HCT116 (cell line): Measurements from ENCODE around the gene TAPBPL. TPM values are rescaled to one million over a fixed set of nuclear protein-coding genes. Genes with fewer than 3 reads are reported as not detected.

Source experiments
- ATAC-seq: fragments of 200-7000 bp; cut with Tn5 transposase; 2 replicates; pipeline ENCODE4 v1.9.1; 2020; ENCODE audit warnings: mild to moderate bottlenecking, moderate library complexity
- BruUV-seq: library from RNA; stranded (reverse); fragments of 400-500 nt; replicated peaks from 2 replicates; lab custom pipeline; 2021; lab: Mats Ljungman, UMichigan
- CTCF ChIA-PET: fragments of 300-600 bp; sonication (Branson Sonifier 250); formaldehyde crosslinking; loops from one replicate; lab custom pipeline; 2021; ENCODE audit warnings: antibody characterized with exemption; lab: Charles Lee
- POLR2A ChIA-PET: fragments of 300-600, 350-600 bp; sonication (Branson Sonifier 250); formaldehyde crosslinking; loops from one replicate; lab custom pipeline; 2021; ENCODE audit warnings: antibody characterized with exemption; lab: Charles Lee
- RAD21 ChIA-PET, 2 experiments: fragments of 300-600 bp; sonication (Branson Sonifier 250); formaldehyde crosslinking; loops; one replicate each; lab custom pipeline; 2023; ENCODE audit warnings: low total read pairs in 2 of 2; ENCODE audit not compliant: uncharacterized antibody in 2 of 2, unreplicated experiment in 2 of 2, low non-redundant PET in 1 of 2; lab: Charles Lee
- DNase-seq: peaks from one replicate; pipeline ENCODE4 v3.0.0-alpha.2; 2010; ENCODE audit warnings: low read depth, low spot score
- H2AFZ ChIP-seq: fragments of 200-600 bp; shearing (Covaris generic), sonication (generic); 2 replicates; pipeline ENCODE4 v1.6.1; 2017; ENCODE audit warnings: low read depth, mixed run types, mixed read lengths, antibody characterized with exemption, low read length; ENCODE audit not compliant: poor library complexity, severe bottlenecking
- H3K27ac ChIP-seq: 2 replicates; pipeline ENCODE4 v1.5.1; 2012; ENCODE audit warnings: low read depth, low read length
- H3K27me3 ChIP-seq: fragments of 200-600 bp; sonication (generic); 2 replicates; pipeline ENCODE4 v1.6.1; 2016; ENCODE audit warnings: mixed run types, low read length, mixed read lengths; ENCODE audit not compliant: insufficient read depth
- H3K36me3 ChIP-seq, 2 experiments: fragments of 200-500 bp in 1 of 2; fragments of 200-600 bp in 1 of 2; sonication (Bioruptor generic) in 1 of 2; sonication (generic) in 1 of 2; 2 replicates each; pipeline versions ENCODE4 v1.5.1 to v1.6.1; 2014 to 2016; ENCODE audit warnings: low read length in 2 of 2, inconsistent platforms in 1 of 2, mixed read lengths in 1 of 2, mixed run types in 1 of 2; ENCODE audit not compliant: insufficient read depth in 2 of 2, control insufficient read depth in 1 of 2
- H3K4me1 ChIP-seq, 2 experiments: fragments of 200-600 bp in 1 of 2; sonication (generic) in 1 of 2; 2 replicates each; pipeline versions ENCODE4 v1.5.1 to v1.6.1; 2012 to 2017; ENCODE audit warnings: low read length in 2 of 2, inconsistent platforms in 1 of 2, mild to moderate bottlenecking in 1 of 2, mixed read lengths in 1 of 2, mixed run types in 1 of 2, moderate library complexity in 1 of 2; ENCODE audit not compliant: insufficient read depth in 2 of 2, control insufficient read depth in 1 of 2
- H3K4me2 ChIP-seq: fragments of 200-600 bp; sonication (generic); 2 replicates; pipeline ENCODE4 v1.6.1; 2017; ENCODE audit warnings: mixed run types, low read length, mixed read lengths
- H3K4me3 ChIP-seq, 2 experiments: fragments of 200-600 bp in 1 of 2; sonication (generic) in 1 of 2; replicated peaks in 1 of 2; 2 replicates each; pipeline ENCODE4 v1.5.1; 2011 to 2016; ENCODE audit warnings: low read length in 2 of 2, control low read depth in 1 of 2, low read depth in 1 of 2, mild to moderate bottlenecking in 1 of 2, mixed read lengths in 1 of 2, mixed run types in 1 of 2
- H3K79me2 ChIP-seq: fragments of 200-600 bp; sonication (generic); 2 replicates; pipeline ENCODE4 v1.6.1; 2017; ENCODE audit warnings: mild to moderate bottlenecking, mixed run types, low read length, moderate library complexity, mixed read lengths; ENCODE audit not compliant: insufficient read depth
- H3K9ac ChIP-seq: fragments of 200-600 bp; sonication (generic); 2 replicates; pipeline ENCODE4 v1.6.1; 2016; ENCODE audit warnings: low read length, mixed read lengths
- H3K9me2 ChIP-seq: fragments of 200-600 bp; sonication (generic), shearing (Covaris generic); 2 replicates; pipeline ENCODE4 v1.6.1; 2017; ENCODE audit warnings: mixed run types, mild to moderate bottlenecking, moderate library complexity; ENCODE audit not compliant: insufficient read depth
- H3K9me3 ChIP-seq, 2 experiments: fragments of 200-500 bp in 1 of 2; fragments of 200-600 bp in 1 of 2; sonication (Bioruptor generic) in 1 of 2; sonication (generic) in 1 of 2; 2 replicates each; pipeline ENCODE4 v1.6.1; 2014 to 2017; ENCODE audit warnings: low read length in 2 of 2, mixed read lengths in 2 of 2, inconsistent platforms in 1 of 2, low read depth in 1 of 2, mild to moderate bottlenecking in 1 of 2, mixed run types in 1 of 2, moderate library complexity in 1 of 2; ENCODE audit not compliant: control insufficient read depth in 1 of 2, insufficient read depth in 1 of 2
- H4K20me1 ChIP-seq: fragments of 200-600 bp; sonication (generic), shearing (Covaris generic); 2 replicates; pipeline ENCODE4 v1.6.1; 2017; ENCODE audit warnings: mixed run types, mild to moderate bottlenecking, moderate library complexity; ENCODE audit not compliant: insufficient read depth
- ATF3 ChIP-seq: IDR thresholded peaks from 2 replicates; pipeline ENCODE4 v1.6.1; 2012
- CBX3 ChIP-seq: IDR thresholded peaks from 2 replicates; pipeline ENCODE4 v1.6.1; 2012; ENCODE audit warnings: low read depth
- CEBPB ChIP-seq: IDR thresholded peaks from 2 replicates; pipeline ENCODE4 v1.6.1; 2012; ENCODE audit warnings: low read depth
- CTCF ChIP-seq, 3 experiments: fragments of 200-600 bp in 1 of 3; sonication (generic) in 1 of 3; IDR thresholded peaks in 2 of 3; conservative IDR thresholded peaks in 1 of 3; 2 replicates each; pipeline ENCODE4 v1.5.1; 2012 to 2017; ENCODE audit warnings: low read depth in 2 of 3, low read length in 2 of 3, antibody characterized with exemption in 1 of 3, borderline replicate concordance in 1 of 3, control low read depth in 1 of 3, mild to moderate bottlenecking in 1 of 3, mixed read lengths in 1 of 3, mixed run types in 1 of 3, moderate library complexity in 1 of 3; ENCODE audit not compliant: insufficient read depth in 1 of 3
- EGR1 ChIP-seq: IDR thresholded peaks from 2 replicates; pipeline ENCODE4 v1.6.1; 2012; ENCODE audit warnings: low read depth
- ELF1 ChIP-seq: IDR thresholded peaks from 2 replicates; pipeline ENCODE4 v1.6.1; 2012; ENCODE audit warnings: low read depth, borderline replicate concordance
- EZH2 ChIP-seq: fragments of 200-600 bp; sonication (generic); IDR thresholded peaks from 2 replicates; pipeline ENCODE4 v1.6.1; 2017; ENCODE audit warnings: antibody characterized with exemption, mixed run types
- EZH2phosphoT487 ChIP-seq: fragments of 200-600 bp; IDR thresholded peaks from 2 replicates; pipeline ENCODE4 v1.6.1; 2018; ENCODE audit warnings: antibody characterized with exemption, borderline replicate concordance
- FOSL1 ChIP-seq: IDR thresholded peaks from 2 replicates; pipeline ENCODE4 v1.6.1; 2012; ENCODE audit warnings: low read depth
- JUND ChIP-seq: IDR thresholded peaks from 2 replicates; pipeline ENCODE4 v1.6.1; 2012
- MAX ChIP-seq: IDR thresholded peaks from 2 replicates; pipeline ENCODE4 v1.6.1; 2012
- POLR2A ChIP-seq: IDR thresholded peaks from 2 replicates; pipeline ENCODE4 v1.7.0; 2011; ENCODE audit warnings: borderline replicate concordance; ENCODE audit not compliant: insufficient read depth, insufficient read length; ENCODE audit errors: extremely low read depth
- POLR2AphosphoS5 ChIP-seq: IDR thresholded peaks from 2 replicates; pipeline ENCODE4 v1.6.1; 2011; ENCODE audit warnings: mild to moderate bottlenecking, low read depth, low read length, moderate library complexity
- RAD21 ChIP-seq: IDR thresholded peaks from 2 replicates; pipeline ENCODE4 v1.6.1; 2012; ENCODE audit warnings: low read depth, mild to moderate bottlenecking
- SIN3A ChIP-seq: IDR thresholded peaks from 2 replicates; pipeline ENCODE4 v1.6.1; 2012; ENCODE audit warnings: low read depth
- SP1 ChIP-seq: IDR thresholded peaks from 2 replicates; pipeline ENCODE4 v1.6.1; 2012; ENCODE audit warnings: low read depth
- SRF ChIP-seq: IDR thresholded peaks from 2 replicates; pipeline ENCODE4 v1.6.1; 2012; ENCODE audit warnings: low read depth
- TCF7L2 ChIP-seq: IDR thresholded peaks from 2 replicates; pipeline ENCODE4 v1.7.0; 2011; ENCODE audit warnings: borderline replicate concordance, inconsistent platforms; ENCODE audit not compliant: insufficient read depth, insufficient read length; ENCODE audit errors: extremely low read depth
- YY1 ChIP-seq: IDR thresholded peaks from 2 replicates; pipeline ENCODE4 v1.6.1; 2011; ENCODE audit warnings: low read length, low read depth, moderate library complexity, mild to moderate bottlenecking; ENCODE audit not compliant: insufficient replicate concordance; ENCODE audit errors: extremely low read depth
- ZBTB33 ChIP-seq: IDR thresholded peaks from 2 replicates; pipeline ENCODE4 v1.6.1; 2011; ENCODE audit warnings: mild to moderate bottlenecking, low read length, moderate library complexity; ENCODE audit not compliant: insufficient replicate concordance; ENCODE audit errors: extremely low read depth
- ZFX ChIP-seq: fragments of 450-650 bp; IDR thresholded peaks from 2 replicates; pipeline ENCODE4 v1.6.1; 2017
- ZNF274 ChIP-seq: fragments of 200-500 bp; sonication (Bioruptor generic); IDR thresholded peaks from 2 replicates; pipeline ENCODE4 v1.6.1; 2014; ENCODE audit warnings: mild to moderate bottlenecking, low read depth, low read length, inconsistent platforms
- intact Hi-C: fragments of 100-400 bp; cut with micrococcal nuclease; formaldehyde crosslinking; loops from 2 replicates; pipeline ENCODE4 v1.10.0; 2022
- total RNA-seq: library from RNA; stranded (reverse); gene quantifications from one replicate; pipeline ENCODE4 v1.2.1, GENCODE V29; 2021; ENCODE audit not compliant: unreplicated experiment

TAPBPL gene
- total RNA-seq, 1 experiment from 2014 or later, result 0.54 TPM

- ChIA-PET POLR2A (interaction anchor here (0.6 to 1.9 kb wide), 2 partner anchors 19 to 115 kb away, joined by 3 to 6 read pairs; no protein-coding TSS in a partner anchor), CTCF (interaction anchor here (1.1 to 5.3 kb wide), 6 partner anchors 9 to 116 kb away, joined by 3 to 46 read pairs (median 4); no protein-coding TSS in a partner anchor), RAD21 (interaction anchor here (1.9 to 2.2 kb wide), 2 partner anchors 42 kb away, joined by 8 to 9 read pairs; no protein-coding TSS in a partner anchor)
- Histone ChIP-seq H3K27me3 (no peaks in the 10 kb centered on the region), H3K4me1 (peaks cover 4 to 20% of the 10 kb centered on the region in 2 experiments; a peak in 3 of 4 replicates), H3K36me3 (no peaks in the 10 kb centered on the region), H3K9me2 (no peaks in the 10 kb centered on the region), H4K20me1 (no peaks in the 10 kb centered on the region), H3K27ac (no peak overlapping the region), H3K9ac (no peak overlapping the region), H3K4me2 (0 out of 2 replicates have a peak overlapping the region, but pooled peaks have one; percentile 12), H2AFZ (peak overlapping the region; percentile 26), H3K79me2 (no peaks in the 10 kb centered on the region), H3K4me3 (no peak overlapping the region), H3K9me3 (no peaks in the 10 kb centered on the region)
- peak; percentile 97 for ATAC-seq
- peak; percentile 84 for DNase-seq
- no TSS peak for BruUV-seq
- intact Hi-C loops, result loop anchor here (1.0 to 2.0 kb wide), 4 partner anchors 42 to 115 kb away; partner anchors contain the start of gene MRPL51
- TF ChIP-seq MAX, result peak; percentile 99
- no peak for TF ChIP-seq EZH2phosphoT487
- TF ChIP-seq JUND, result no peak
- TF ChIP-seq EZH2, result no peak
- no peak; the same call in 1 of the 2 replicates for TF ChIP-seq SP1
- no peak for TF ChIP-seq EGR1
- TF ChIP-seq ZNF274, result no peak
- peak; percentile 97 for TF ChIP-seq RAD21
- TF ChIP-seq CEBPB, result no peak
- TF ChIP-seq ZBTB33, result no peak
- no peak for TF ChIP-seq SIN3A
- TF ChIP-seq TCF7L2, result no peak
- TF ChIP-seq YY1, result peak; percentile 56
- TF ChIP-seq ELF1, result no peak
- no peak for TF ChIP-seq ZFX
- peak; percentile 78 to 90 (median 90) for TF ChIP-seq CTCF (IDR thresholded peaks at IDR 0.05 in 2 of 3, conservative IDR thresholded peaks at IDR 0.05 in 1 of 3; ENCODE audit: borderline replicate concordance in 1 of 3, insufficient read depth in 1 of 3, low read depth in 2 of 3, low read length in 2 of 3)
- no peak for TF ChIP-seq SRF
- TF ChIP-seq ATF3, result no peak
- peak; percentile 31 for TF ChIP-seq POLR2A
- peak; percentile 27; the same call in 1 of the 2 replicates for TF ChIP-seq POLR2AphosphoS5
- TF ChIP-seq FOSL1, result no peak
- peak; percentile 97 for TF ChIP-seq CBX3
Observed at GRCh38 chr12:6423267-6424007, 28.4 kb upstream of the TAPBPL start.
